ENCODE data around the gene GNG7. TPM values are rescaled to one million over a fixed set of nuclear protein-coding genes. Genes with fewer than 3 reads are reported as not detected.
A peak's percentile ranks its signal among the peaks of the same experiment; 100 is the strongest.

GNG7 gene
- polyA plus RNA-seq, 1 of the 3 experiments (the other 2 are of a cell fraction): 2.2 TPM

GRCh38 chr19:2740314-2740656 lies 37.8 kb upstream of the GNG7 start:
- peaks cover 2 to 18% of the 10 kb centered on the region in 2 experiments for H3K36me3 ChIP-seq (replicated peaks in 1 of 2; ENCODE audit: control insufficient read depth in 1 of 2, insufficient read depth in 2 of 2, low read length in 1 of 2)
- TF ChIP-seq POLR2AphosphoS5 (IDR thresholded peaks at IDR 0.05; ENCODE audit: low read depth, low read length): no peak
- no peak for TF ChIP-seq RFX5 (IDR thresholded peaks at IDR 0.05; ENCODE audit: low read length)
- no peak for TF ChIP-seq RCOR1 (IDR thresholded peaks at IDR 0.05; ENCODE audit: low read length)
- no peak for TF ChIP-seq FOSL2 (IDR thresholded peaks at IDR 0.05; ENCODE audit: borderline replicate concordance, low read depth)
- TF ChIP-seq USF2 (IDR thresholded peaks at IDR 0.05; ENCODE audit: borderline replicate concordance, low read depth, low read length): no peak
- no peak for TF ChIP-seq NRF1 (IDR thresholded peaks at IDR 0.05; ENCODE audit: low read depth, low read length)
- TF ChIP-seq TEAD4 (IDR thresholded peaks at IDR 0.05; ENCODE audit: borderline replicate concordance, insufficient read depth): no peak
- no peak for TF ChIP-seq MAX (IDR thresholded peaks at IDR 0.05; ENCODE audit: low read depth)
- TF ChIP-seq PBX3 (IDR thresholded peaks at IDR 0.05): no peak
- TF ChIP-seq RXRA (IDR thresholded peaks at IDR 0.05; ENCODE audit: borderline replicate concordance, low read depth): no peak
- no peak for TF ChIP-seq NFIC (IDR thresholded peaks at IDR 0.05; ENCODE audit: borderline replicate concordance)
- TF ChIP-seq YY1 (IDR thresholded peaks at IDR 0.05; ENCODE audit: low read depth): no peak
- TF ChIP-seq SIN3A (IDR thresholded peaks at IDR 0.05; ENCODE audit: borderline replicate concordance, low read depth, low read length): no peak
- TF ChIP-seq EP300 (IDR thresholded peaks at IDR 0.05; ENCODE audit: borderline replicate concordance in 1 of 2, low read depth in 1 of 2, low read length in 1 of 2): no peak
- TF ChIP-seq ELF1 (IDR thresholded peaks at IDR 0.05): no peak
- TF ChIP-seq USF1 (IDR thresholded peaks at IDR 0.05; ENCODE audit: borderline replicate concordance, low read depth): no peak
- ChIA-PET CTCF (interaction anchor here (0.6 to 3.9 kb wide), 6 partner anchors 8 to 884 kb away, joined by 3 to 23 read pairs (median 5); partner anchors contain the start of gene ZNF554), POLR2A (interaction anchor here (0.7 kb wide), 1 partner anchor 48 kb away, joined by 3 read pairs; no protein-coding TSS in a partner anchor)
- H2AFZ ChIP-seq (ENCODE audit: low read depth): no peak overlapping the region
- H3K4me1 ChIP-seq (ENCODE audit: control insufficient read depth in 1 of 2, insufficient read depth in 2 of 2, low read depth in 1 of 2, low read length in 1 of 2): peaks cover 0 to 5% of the 10 kb centered on the region in 2 experiments; a peak in 1 of 4 replicates
- DNase-seq: no peak
- H3F3A ChIP-seq (replicated peaks; ENCODE audit: insufficient read depth): no peaks in the 10 kb centered on the region
- H3K4me3 ChIP-seq (ENCODE audit: low read depth in 2 of 2, low read length in 1 of 2): peak overlapping the region in 1 of 2 experiments; percentile 94; a peak in 1 of 4 replicates
- H4K20me1 ChIP-seq (ENCODE audit: insufficient read depth): no peaks in the 10 kb centered on the region
- H3K9me3 ChIP-seq: no peaks in the 10 kb centered on the region
- H3K4me2 ChIP-seq: no peak overlapping the region
- H3K27ac ChIP-seq (ENCODE audit: low read depth in 2 of 2, low read length in 1 of 2): no peak overlapping the region
- H3K9me2 ChIP-seq: no peaks in the 10 kb centered on the region
- H3K27me3 ChIP-seq (ENCODE audit: insufficient read depth): peaks cover 5% of the 10 kb centered on the region; the same call in 1 of the 2 replicates
- H3K79me2 ChIP-seq (ENCODE audit: insufficient read depth): peaks cover 15% of the 10 kb centered on the region
- WGBS (ENCODE audit: low lambda C conversion rate): 44% methylated on average over 13 of the region's 13 CpGs
- H3K9ac ChIP-seq: no peak overlapping the region
